A549 (cell line): ENCODE measurements around the gene ZC3HAV1. TPM values are rescaled to one million over a fixed set of nuclear protein-coding genes. Genes with fewer than 3 reads are reported as not detected.
A peak's percentile ranks its signal among the peaks of the same experiment; 100 is the strongest.

Source experiments
- ATAC-seq, 2 experiments: fragments of 200-7000 bp in 1 of 2; fragments of >200 bp in 1 of 2; cut with Nextera tagmentation in 1 of 2; cut with Tn5 transposase in 1 of 2; 3 replicates each; pipeline versions ENCODE4 v1.8.0 to v1.9.1; 2018 to 2020; ENCODE audit warnings: mild to moderate bottlenecking in 1 of 2, moderate library complexity in 1 of 2
- CTCF ChIA-PET: fragments of 300-600 bp; sonication (Branson Sonifier 250); formaldehyde crosslinking; extraction: SDS; loops from one replicate; lab custom pipeline; 2021; ENCODE audit warnings: antibody characterized with exemption, inconsistent platforms; lab: Yijun Ruan, JAX
- POLR2A ChIA-PET: fragments of 350-600 bp; formaldehyde crosslinking; extraction: SDS; loops from one replicate; lab custom pipeline; 2021; ENCODE audit warnings: antibody characterized with exemption, inconsistent platforms; lab: Yijun Ruan, JAX
- DNase-seq, 2 experiments: peaks; one replicate each; pipeline versions ENCODE4 v3.0.0 to v3.0.0-alpha.2; 2011 to 2016; ENCODE audit warnings: low read depth in 1 of 2, low spot score in 1 of 2
- FAIRE-seq: peaks from 2 replicates; lab custom pipeline; 2011; peaks lifted over from hg19 to GRCh38; lab: Jason Lieb, UNC
- H3K27ac ChIP-seq, 2 experiments: fragments of >200 bp; sonication (Bioruptor Twin); formaldehyde crosslinking; 3 replicates each; pipeline ENCODE4 v1.5.1; 2016 to 2017
- H3K4me1 ChIP-seq: fragments of >200 bp; sonication (Bioruptor Twin); formaldehyde crosslinking; 3 replicates; pipeline ENCODE4 v1.6.1; 2016
- H3K4me2 ChIP-seq: fragments of >200 bp; sonication (Bioruptor Twin); formaldehyde crosslinking; 3 replicates; pipeline ENCODE4 v1.6.1; 2016
- H3K4me3 ChIP-seq: fragments of >200 bp; sonication (Bioruptor Twin); formaldehyde crosslinking; 3 replicates; pipeline ENCODE4 v1.5.1; 2016
- H3K9me3 ChIP-seq: fragments of >200 bp; sonication (Bioruptor Twin); formaldehyde crosslinking; 3 replicates; pipeline ENCODE4 v1.6.1; 2016
- CHD4 ChIP-seq: fragments of 200-600 bp; sonication (generic); IDR thresholded peaks from 2 replicates; pipeline ENCODE4 v1.6.1; 2016; ENCODE audit warnings: antibody characterized with exemption, mild to moderate bottlenecking, borderline replicate concordance
- FOSB ChIP-seq: fragments of 250-450 bp; sonication (Bioruptor Pico); IDR thresholded peaks from 2 replicates; pipeline ENCODE4 v1.5.0; 2020; ENCODE audit warnings: mild to moderate bottlenecking, moderate library complexity
- FOSL2 ChIP-seq, 2 experiments: fragments of 450-650 bp in 1 of 2; fragments of >200 bp in 1 of 2; sonication (Bioruptor Twin) in 1 of 2; formaldehyde crosslinking; IDR thresholded peaks; 2 replicates each; pipeline versions ENCODE4 v1.5.0 to v1.6.1; 2016 to 2020; ENCODE audit warnings: mild to moderate bottlenecking in 1 of 2, moderate library complexity in 1 of 2
- JUN ChIP-seq, 2 experiments: fragments of >200 bp; sonication (Bioruptor Twin); formaldehyde crosslinking; IDR thresholded peaks; 2 replicates in 1 of 2; 3 replicates in 1 of 2; pipeline ENCODE4 v1.6.1; 2016 to 2017
- JUNB ChIP-seq: fragments of >200 bp; sonication (Bioruptor Twin); formaldehyde crosslinking; IDR thresholded peaks from 2 replicates; pipeline ENCODE4 v1.6.1; 2016
- KDM1A ChIP-seq: fragments of 200-600 bp; sonication (generic); IDR thresholded peaks from 2 replicates; pipeline ENCODE4 v1.6.1; 2016; ENCODE audit warnings: low read depth, mild to moderate bottlenecking
- MAFK ChIP-seq: fragments of 450-650 bp; IDR thresholded peaks from 2 replicates; pipeline ENCODE4 v1.6.1; 2014; ENCODE audit not compliant: partially characterized antibody
- MYC ChIP-seq: IDR thresholded peaks from 2 replicates; pipeline ENCODE4 v1.6.1; 2012; ENCODE audit warnings: mild to moderate bottlenecking, inconsistent platforms, low read length, improper control_type of control experiment, borderline replicate concordance
- POLR2A ChIP-seq: IDR thresholded peaks from 2 replicates; pipeline ENCODE4 v1.6.1; 2012; ENCODE audit warnings: mild to moderate bottlenecking, low read length
- ZFP36 ChIP-seq: fragments of 450-650 bp; IDR thresholded peaks from 2 replicates; pipeline ENCODE4 v1.6.1; 2014; ENCODE audit warnings: borderline replicate concordance; ENCODE audit not compliant: partially characterized antibody
- ZSCAN20 ChIP-seq: fragments of 250-450 bp; sonication (Bioruptor Pico); IDR thresholded peaks from 2 replicates; pipeline ENCODE4 v1.8.0; 2022; ENCODE audit warnings: mild to moderate bottlenecking, moderate library complexity
- WGBS: methylation state at CpG from one replicate; pipeline ENCODE4 v1.1.6; 2017; ENCODE audit errors: missing lambda C conversion rate; 5-methylcytosine and 5-hydroxymethylcytosine counted together
- polyA plus RNA-seq, 4 experiments: library from polyadenylated mRNA; depleted of rRNA in 3 of 4; stranded (reverse); fragments of >200 nt; fragmentation: RNase III in 1 of 4; extraction: RNeasy Plus Mini Kit Qiagen cat#74134 plus additional on column Dnase treatment in 1 of 4; gene quantifications; 2 replicates in 3 of 4; 3 replicates in 1 of 4; pipeline ENCODE4 v1.2.3, GENCODE V29; 2011 to 2017
- TF ChIP-seq, protein P1 (sequence below): fragments of 200-600 bp; sonication (generic); IDR thresholded peaks from 2 replicates; pipeline ENCODE4 v1.6.1; 2016; ENCODE audit warnings: antibody characterized with exemption, mild to moderate bottlenecking, moderate library complexity
- TF ChIP-seq, protein P2 (sequence below): fragments of 250-450 bp; sonication (Bioruptor Pico); IDR thresholded peaks from 2 replicates; pipeline ENCODE4 v1.5.0; 2020; ENCODE audit warnings: low read depth, mild to moderate bottlenecking, moderate library complexity
- TF ChIP-seq, protein P3 (sequence below): IDR thresholded peaks from 2 replicates; pipeline ENCODE4 v1.6.1; 2012
- TF ChIP-seq, protein P4 (sequence below): fragments of >200 bp; sonication (Bioruptor Twin); formaldehyde crosslinking; IDR thresholded peaks from 3 replicates; pipeline ENCODE4 v1.5.1; 2016

ZC3HAV1 gene
- polyA plus RNA-seq, 2 of the 4 experiments (the other 2 are of a cell fraction): 22.2 to 32.1 TPM

DNA sequence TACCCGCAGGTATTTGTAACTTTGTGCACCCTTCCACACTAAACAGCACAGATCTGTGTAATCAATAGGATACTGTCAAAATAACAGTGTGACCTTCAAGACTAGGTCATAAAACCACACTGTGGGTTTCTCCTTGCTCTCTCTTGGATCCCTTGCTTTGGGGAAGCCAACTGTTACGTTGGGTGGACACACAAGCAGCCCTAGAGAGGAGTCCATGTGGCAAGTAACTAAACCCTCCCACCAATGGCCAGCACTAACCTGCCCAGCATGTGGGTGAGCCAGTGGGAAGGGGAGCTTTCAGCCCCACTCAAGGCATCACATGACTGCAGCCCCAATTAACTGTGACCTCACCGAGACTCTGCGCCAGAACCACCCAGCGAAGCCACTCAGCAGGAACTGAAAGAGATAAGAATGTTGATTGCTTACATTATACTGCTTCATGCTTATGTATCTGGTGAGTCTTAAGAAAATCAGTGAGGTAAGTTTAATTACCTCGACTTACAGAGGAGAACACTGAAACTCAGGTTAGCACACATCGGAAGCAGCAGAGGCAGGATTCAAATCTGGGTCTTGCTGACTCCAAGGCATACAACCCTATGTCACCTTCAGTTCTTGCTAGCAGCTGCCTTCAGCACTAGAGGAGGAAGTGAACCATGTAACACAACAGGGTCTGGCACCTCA is 9.4 kb upstream of the ZC3HAV1 start:
- ChIA-PET POLR2A (interaction anchor here (1.0 kb wide), 1 partner anchor 15 kb away, joined by 3 read pairs; a partner anchor contains a TSS), CTCF (interaction anchor here (1.2 to 2.8 kb wide), 2 partner anchors 9 to 15 kb away, joined by 3 to 10 read pairs; no protein-coding TSS in a partner anchor)
- H3K4me3 ChIP-seq: no peak overlapping the region
- H3K9me3 ChIP-seq: no peaks in the 10 kb centered on the region
- ATAC-seq (no peak), DNase-seq (no peak), FAIRE-seq (no peak)
- TF ChIP-seq, protein P1, sequence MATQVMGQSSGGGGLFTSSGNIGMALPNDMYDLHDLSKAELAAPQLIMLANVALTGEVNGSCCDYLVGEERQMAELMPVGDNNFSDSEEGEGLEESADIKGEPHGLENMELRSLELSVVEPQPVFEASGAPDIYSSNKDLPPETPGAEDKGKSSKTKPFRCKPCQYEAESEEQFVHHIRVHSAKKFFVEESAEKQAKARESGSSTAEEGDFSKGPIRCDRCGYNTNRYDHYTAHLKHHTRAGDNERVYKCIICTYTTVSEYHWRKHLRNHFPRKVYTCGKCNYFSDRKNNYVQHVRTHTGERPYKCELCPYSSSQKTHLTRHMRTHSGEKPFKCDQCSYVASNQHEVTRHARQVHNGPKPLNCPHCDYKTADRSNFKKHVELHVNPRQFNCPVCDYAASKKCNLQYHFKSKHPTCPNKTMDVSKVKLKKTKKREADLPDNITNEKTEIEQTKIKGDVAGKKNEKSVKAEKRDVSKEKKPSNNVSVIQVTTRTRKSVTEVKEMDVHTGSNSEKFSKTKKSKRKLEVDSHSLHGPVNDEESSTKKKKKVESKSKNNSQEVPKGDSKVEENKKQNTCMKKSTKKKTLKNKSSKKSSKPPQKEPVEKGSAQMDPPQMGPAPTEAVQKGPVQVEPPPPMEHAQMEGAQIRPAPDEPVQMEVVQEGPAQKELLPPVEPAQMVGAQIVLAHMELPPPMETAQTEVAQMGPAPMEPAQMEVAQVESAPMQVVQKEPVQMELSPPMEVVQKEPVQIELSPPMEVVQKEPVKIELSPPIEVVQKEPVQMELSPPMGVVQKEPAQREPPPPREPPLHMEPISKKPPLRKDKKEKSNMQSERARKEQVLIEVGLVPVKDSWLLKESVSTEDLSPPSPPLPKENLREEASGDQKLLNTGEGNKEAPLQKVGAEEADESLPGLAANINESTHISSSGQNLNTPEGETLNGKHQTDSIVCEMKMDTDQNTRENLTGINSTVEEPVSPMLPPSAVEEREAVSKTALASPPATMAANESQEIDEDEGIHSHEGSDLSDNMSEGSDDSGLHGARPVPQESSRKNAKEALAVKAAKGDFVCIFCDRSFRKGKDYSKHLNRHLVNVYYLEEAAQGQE: no peak
- TF ChIP-seq ZSCAN20 (CRISPR knock-in tag): no peak
- no peak for TF ChIP-seq JUN (IDR thresholded peaks at IDR 0.05)
- no peak for TF ChIP-seq POLR2A
- TF ChIP-seq CHD4: no peak
- TF ChIP-seq FOSB (CRISPR knock-in tag): no peak
- H3K27ac ChIP-seq: peak overlapping the region in 1 of 2 experiments; percentile 38; a peak in 2 of 6 replicates
- 85% methylated on average over 7 of the region's 7 CpGs for WGBS
- peaks cover 28% of the 10 kb centered on the region for H3K4me1 ChIP-seq
- peak overlapping the region; percentile 65 for H3K4me2 ChIP-seq

DNA sequence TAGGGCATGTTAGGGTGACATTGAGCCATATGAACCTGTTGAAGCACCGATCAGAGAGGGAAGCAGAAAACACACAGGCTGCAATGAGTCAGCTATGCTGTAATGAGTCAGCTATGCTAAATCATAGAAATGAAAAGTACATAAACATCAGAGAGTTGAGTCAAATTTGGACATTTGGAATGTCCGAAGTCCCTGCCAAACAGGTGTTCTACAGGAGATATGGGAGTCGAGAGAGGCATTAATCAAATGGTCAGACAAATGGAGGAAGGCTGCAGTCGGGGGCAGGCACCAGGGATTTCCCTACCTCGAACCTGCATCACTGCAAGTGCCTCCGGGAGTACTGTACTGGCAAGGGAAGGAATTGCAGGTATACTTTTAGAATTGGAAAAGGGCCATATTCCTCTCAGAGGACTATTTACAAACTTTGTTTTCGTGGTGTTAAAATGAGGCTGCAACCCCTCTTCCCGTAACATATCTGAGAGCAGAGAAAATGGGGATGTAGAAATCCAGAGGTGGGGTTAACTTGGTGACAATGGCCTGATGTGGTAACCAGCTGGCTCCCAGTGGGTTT is 8.8 kb upstream of the ZC3HAV1 start:
- FAIRE-seq: no peak
- peak; percentile 50 to 62 for DNase-seq
- peak overlapping the region; percentile 65 for H3K4me2 ChIP-seq
- H3K27ac ChIP-seq: peak overlapping the region in 1 of 2 experiments; percentile 39; a peak in 2 of 6 replicates
- ChIA-PET CTCF (interaction anchor here (2.8 kb wide), 1 partner anchor 9 kb away, joined by 10 read pairs; no protein-coding TSS in a partner anchor), POLR2A (interaction anchor here (1.0 kb wide), 1 partner anchor 15 kb away, joined by 3 read pairs; a partner anchor contains a TSS)
- WGBS: 25% methylated on average over 8 of the region's 8 CpGs
- peak; percentile 84 to 85 for ATAC-seq
- peaks cover 28% of the 10 kb centered on the region for H3K4me1 ChIP-seq
- H3K4me3 ChIP-seq: no peak overlapping the region
- peak; percentile 72 for TF ChIP-seq MAFK
- TF ChIP-seq ZFP36: peak; percentile 69
- no peak for TF ChIP-seq MYC
- TF ChIP-seq KDM1A: no peak
- TF ChIP-seq JUNB: peak; percentile 81
- TF ChIP-seq, protein P2, sequence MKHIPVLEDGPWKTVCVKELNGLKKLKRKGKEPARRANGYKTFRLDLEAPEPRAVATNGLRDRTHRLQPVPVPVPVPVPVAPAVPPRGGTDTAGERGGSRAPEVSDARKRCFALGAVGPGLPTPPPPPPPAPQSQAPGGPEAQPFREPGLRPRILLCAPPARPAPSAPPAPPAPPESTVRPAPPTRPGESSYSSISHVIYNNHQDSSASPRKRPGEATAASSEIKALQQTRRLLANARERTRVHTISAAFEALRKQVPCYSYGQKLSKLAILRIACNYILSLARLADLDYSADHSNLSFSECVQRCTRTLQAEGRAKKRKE (CRISPR knock-in tag): no peak
- TF ChIP-seq FOSL2 (IDR thresholded peaks at IDR 0.05): peak; percentile 91
- TF ChIP-seq FOSL2 (CRISPR knock-in tag; IDR thresholded peaks at IDR 0.05): peak; percentile 90
- TF ChIP-seq JUN (IDR thresholded peaks at IDR 0.05): peak in 1 of 2 experiments; percentile 46; a peak in 1 of 5 replicates
- TF ChIP-seq, protein P3, sequence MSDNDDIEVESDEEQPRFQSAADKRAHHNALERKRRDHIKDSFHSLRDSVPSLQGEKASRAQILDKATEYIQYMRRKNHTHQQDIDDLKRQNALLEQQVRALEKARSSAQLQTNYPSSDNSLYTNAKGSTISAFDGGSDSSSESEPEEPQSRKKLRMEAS: 0 out of 2 replicates have a peak, but pooled peaks have one; percentile 31
- no peaks in the 10 kb centered on the region for H3K9me3 ChIP-seq

DNA sequence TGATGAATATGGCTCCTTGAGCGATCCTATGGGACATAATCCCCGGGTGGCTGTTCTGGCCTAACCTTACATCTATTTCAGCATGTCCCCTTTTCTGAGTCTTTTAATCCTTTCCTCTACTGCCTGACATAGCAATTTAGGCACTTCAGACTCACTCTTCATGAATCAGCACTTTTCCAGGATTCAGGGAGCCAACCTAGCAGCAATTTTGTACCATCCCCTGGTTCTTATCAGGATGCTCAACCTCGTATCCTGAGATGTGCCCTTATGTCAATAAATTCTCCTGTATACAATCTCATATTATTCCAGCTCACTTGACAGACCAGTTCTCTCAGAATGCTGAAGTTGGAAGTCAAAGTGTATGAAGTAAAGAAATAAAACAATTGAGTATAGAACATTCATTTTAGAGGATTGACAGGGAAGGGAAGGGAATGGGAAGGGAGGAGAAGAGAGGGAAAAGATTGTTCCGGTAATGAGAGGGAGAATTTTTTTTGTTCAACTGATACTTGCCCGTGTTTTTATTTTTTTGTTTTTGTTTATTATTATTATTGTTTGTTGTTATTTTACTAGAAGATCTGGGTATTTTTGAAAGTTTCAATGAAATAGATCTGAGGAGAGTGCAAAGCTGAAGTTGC is 8.2 kb upstream of the ZC3HAV1 start:
- peak; percentile 74 for TF ChIP-seq MAFK
- TF ChIP-seq, protein P4, sequence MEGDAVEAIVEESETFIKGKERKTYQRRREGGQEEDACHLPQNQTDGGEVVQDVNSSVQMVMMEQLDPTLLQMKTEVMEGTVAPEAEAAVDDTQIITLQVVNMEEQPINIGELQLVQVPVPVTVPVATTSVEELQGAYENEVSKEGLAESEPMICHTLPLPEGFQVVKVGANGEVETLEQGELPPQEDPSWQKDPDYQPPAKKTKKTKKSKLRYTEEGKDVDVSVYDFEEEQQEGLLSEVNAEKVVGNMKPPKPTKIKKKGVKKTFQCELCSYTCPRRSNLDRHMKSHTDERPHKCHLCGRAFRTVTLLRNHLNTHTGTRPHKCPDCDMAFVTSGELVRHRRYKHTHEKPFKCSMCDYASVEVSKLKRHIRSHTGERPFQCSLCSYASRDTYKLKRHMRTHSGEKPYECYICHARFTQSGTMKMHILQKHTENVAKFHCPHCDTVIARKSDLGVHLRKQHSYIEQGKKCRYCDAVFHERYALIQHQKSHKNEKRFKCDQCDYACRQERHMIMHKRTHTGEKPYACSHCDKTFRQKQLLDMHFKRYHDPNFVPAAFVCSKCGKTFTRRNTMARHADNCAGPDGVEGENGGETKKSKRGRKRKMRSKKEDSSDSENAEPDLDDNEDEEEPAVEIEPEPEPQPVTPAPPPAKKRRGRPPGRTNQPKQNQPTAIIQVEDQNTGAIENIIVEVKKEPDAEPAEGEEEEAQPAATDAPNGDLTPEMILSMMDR: no peak
- TF ChIP-seq MYC: no peak
- 68% methylated on average over 5 of the region's 5 CpGs for WGBS
- CTCF ChIA-PET: interaction anchor here (0.5 to 2.8 kb wide), 3 partner anchors 10 to 77 kb away, joined by 3 to 10 read pairs (median 5); no protein-coding TSS in a partner anchor
- Histone ChIP-seq H3K4me3 (no peak overlapping the region), H3K4me2 (peak overlapping the region; percentile 65), H3K4me1 (peaks cover 28% of the 10 kb centered on the region), H3K9me3 (no peaks in the 10 kb centered on the region), H3K27ac (peak overlapping the region; percentile 26 to 39; a peak in 3 of 6 replicates)
- no peak for ATAC-seq
- DNase-seq: no peak
- POLR2A ChIA-PET: interaction anchor here (1.0 kb wide), 1 partner anchor 16 kb away, joined by 3 read pairs; a partner anchor contains a TSS
- FAIRE-seq: no peak
